Stimulated activated CD4-positive, alpha-beta T cell treated with anti-CD3 and anti-CD28 coated beads, Interleukin-1b, Interleukin-23, amount 100 ng/mL, for 24 hours (primary cell): ENCODE results near the gene TRIM73.
"Not testable (repeated sequence)": the region's sequence is repeated elsewhere in the genome, so short reads cannot be mapped to it uniquely, and the experiment has no call there.

Experiments
- DNase-seq, 4 experiments: peaks; one replicate each; pipeline ENCODE4 v3.0.0-alpha.2; 2020; ENCODE audit warnings: low read depth in 4 of 4, low spot score in 1 of 4

TRIM73 gene

DNA sequence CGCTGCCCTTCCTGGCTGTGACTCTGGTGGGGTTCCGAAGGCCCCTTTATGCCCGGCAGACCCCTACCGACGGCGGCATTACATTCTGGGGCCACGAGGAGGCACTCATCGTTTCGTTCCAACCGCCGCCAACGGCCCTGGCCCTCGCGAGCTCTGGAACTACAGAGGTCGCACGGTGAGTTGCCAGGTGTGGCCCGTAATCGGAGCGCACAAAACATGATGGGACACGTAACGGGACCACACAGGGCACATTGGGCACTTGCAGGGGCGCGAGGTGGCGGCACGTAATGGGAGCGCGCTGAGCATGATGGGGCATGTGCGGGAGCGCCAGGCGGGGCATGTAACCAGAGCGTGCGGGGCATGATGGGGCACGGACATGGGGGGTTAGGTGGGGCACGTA lies at the start of gene TRIM73:
TRIM73 (plus strand) TSS at position 301 of the 400 bp plus-strand sequence. CDS start 3,305 bp downstream, outside the sequence.
- not testable (repeated sequence) for DNase-seq

DNA sequence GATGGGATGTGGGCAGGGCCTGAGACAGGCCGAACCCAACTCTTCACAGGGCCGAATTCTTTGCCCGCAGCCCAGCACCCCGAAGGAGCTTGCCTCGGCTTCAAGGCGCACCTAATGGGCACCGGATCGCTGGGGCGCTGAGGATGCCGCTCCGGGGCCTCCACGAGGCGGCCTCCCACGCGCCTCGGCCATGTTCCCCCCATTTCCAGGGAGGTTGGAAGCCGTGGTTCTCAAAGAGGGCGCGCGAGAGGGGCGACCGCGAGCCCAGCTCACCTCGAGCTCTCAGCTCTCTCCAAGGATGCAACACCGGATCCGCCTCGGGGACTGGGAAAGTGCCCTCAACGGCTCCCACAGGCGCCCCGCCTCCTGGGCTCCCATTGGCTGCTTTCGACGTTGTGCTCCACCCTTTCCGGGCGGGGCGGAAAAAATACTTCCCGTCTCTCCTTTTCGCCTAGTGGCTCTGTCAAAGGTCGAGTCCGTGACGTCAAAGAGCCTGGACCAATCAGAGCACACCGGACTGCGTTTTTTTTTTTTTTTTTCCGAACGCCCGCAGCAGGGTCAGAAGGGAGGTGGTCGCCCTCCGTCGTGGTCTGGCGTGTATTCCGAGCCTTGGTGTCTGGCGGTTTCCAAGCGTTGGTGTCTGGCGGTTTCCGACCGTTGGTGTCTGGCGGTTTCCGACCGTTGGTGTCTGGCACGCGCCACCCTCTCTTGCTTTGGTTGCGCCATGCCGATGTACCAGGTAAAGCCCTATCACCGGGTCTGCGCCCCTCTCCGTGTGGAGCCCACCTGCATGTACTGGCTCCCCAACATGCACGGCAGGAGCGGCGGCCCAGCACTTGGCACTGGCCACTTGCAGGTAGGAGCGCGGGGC lies 36.5 kb upstream of the TRIM73 start:
- DNase-seq, result peak in 3 of 4 experiments; percentile 0 to 6 (median 0)

DNA sequence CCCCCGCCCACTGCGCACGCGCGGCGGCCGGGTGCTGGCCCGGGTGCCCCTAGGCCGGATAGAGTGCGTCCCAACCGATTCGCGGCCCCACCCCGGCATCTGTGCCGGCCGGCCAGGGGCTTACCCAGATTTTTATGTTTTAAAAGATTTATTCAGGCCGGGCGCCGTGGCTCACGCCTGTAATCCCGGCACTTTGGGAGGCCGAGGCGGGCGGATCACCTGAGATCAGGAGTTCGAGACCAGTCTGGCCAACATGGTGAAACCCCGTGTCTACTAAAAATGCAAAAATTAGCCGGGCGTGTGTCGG lies 35.9 kb upstream of the TRIM73 start:
- DNase-seq, result not testable (repeated sequence)

DNA sequence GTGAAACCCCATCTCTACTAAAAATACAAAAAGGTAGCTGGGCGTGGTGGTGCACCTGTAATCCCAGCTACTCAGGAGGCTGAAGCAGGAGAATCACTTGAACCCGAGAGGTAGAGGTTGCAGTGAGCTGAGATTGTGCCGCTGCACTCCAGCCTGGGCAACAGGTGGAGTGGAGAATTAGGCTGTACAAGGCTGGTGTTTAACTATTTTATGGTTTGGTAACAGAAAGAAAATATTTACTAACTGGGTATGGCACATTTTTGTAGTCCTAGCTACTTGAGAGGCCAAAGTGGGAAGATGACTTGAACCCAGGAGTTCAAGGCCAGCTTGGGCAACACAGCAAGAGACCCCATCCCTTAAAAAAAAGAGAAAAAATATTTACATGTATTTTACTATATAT lies 31.4 kb upstream of the TRIM73 start:
- DNase-seq, result not testable (repeated sequence)

DNA sequence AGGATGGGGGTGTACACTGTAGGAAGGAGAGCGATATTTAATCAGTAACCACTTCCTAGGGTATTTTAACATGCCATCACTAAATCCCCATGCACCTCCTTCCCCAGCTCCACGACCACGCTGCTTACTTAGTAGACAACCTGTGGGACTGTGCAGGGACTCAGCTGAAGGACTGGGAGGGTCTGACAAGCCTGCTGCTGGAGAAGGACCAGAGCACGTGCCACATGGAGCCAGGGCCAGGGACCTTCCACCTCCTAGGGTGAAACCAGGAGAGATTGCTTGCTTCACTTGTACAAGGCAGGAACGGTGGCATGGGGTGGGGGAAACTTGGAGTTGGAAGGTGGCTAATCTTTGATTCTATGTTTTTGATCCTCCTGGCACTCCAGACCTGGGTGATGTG lies 28.8 kb upstream of the TRIM73 start:
- DNase-seq, result not testable (repeated sequence)

DNA sequence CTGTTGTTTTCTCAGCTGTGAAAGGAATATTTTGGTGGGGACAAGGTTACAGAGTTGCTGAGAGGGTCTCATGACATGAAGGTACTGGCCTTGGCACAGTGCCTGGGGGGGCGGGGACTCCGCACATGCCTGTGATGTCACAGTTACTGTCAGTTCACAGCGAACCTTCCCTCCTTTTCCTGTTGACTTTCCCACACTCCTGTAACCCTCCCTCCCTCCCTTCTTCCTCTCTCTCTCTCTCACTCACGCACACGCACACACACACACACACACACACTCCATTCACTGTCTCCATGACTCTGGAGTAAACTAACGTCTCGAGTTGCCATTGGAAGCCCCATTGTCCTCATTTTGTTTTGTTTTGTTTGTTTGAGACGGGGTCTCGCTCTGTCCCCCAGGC lies 28.1 kb upstream of the TRIM73 start:
- DNase-seq, result not testable (repeated sequence)

DNA sequence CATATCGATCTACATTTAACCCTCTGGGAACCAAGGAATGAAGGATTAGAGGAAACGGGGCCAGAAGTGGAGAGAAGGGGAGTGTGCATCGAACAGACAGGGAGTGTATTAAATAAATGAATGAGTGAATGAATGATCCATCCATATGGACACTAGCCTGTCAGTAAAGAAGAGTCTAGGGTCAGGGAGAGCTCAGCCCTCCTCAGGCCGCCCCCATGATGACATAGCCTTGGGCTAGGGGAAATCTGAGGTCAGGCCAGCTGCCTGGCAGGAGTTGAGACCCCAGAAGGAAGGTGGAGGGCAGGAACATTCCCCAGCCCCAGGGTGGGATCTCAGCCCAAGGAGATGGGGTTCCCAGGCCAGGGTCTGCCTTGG lies 21.3 kb upstream of the TRIM73 start:
- not testable (repeated sequence) for DNase-seq

DNA sequence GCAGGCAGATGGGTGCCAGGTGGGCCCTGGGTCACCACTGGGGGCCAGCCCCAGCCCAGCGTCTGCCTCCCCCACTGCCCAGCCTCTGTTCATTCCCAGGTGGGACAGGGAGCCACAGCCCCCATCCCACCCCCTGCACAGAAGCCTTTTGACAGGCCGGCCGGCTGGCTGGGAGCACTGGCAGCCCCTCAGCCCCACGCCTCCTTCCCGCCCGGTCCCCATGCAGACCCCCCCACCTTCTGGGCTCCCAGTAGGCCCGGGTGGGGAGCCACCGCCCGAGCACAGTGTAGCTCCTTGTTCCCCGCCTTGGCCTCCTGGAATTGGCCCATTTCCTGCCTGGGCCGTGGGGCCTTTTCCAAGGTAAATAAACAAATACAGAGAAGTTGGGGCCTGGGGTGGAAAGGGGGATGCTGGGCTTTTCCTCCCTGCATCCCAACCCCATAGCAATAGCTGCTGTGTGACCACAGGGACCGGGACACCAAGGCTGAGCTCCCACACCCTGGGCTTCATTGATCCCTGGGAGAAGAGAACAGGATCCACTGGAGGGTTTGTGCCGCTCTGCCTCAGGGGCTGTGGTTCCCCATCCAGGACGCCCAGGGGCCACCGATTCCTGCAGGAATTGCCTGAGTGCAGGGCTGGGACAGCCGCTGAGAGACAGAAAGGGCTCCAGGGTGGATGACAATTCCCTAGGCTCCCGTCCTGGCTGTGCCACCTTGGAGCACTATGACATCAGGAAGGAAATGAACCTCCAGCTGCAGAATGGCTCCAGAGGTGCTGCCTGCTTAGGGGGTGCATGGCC lies 20.7 kb upstream of the TRIM73 start:
- not testable (repeated sequence) for DNase-seq

DNA sequence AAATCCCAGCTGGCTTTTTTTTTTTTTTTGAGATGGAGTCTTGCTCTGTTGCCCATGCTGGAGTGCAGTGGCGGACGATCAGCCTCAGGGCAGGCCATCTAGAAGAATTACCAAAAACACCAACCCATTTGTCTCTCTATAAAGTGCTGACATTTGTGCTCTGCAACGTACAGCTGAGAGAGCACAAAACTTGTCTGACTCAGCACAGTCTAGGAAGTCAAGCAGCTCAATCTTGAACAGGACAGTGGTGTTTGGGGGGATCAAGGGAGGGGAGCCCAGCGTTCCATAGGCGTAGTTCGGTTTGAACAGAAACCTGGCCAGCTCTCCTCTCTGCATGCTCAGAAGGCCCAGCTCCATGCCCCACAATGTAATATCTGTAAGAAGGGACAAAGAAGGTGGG lies 2.2 kb upstream of the TRIM73 start:
- not testable (repeated sequence) for DNase-seq

DNA sequence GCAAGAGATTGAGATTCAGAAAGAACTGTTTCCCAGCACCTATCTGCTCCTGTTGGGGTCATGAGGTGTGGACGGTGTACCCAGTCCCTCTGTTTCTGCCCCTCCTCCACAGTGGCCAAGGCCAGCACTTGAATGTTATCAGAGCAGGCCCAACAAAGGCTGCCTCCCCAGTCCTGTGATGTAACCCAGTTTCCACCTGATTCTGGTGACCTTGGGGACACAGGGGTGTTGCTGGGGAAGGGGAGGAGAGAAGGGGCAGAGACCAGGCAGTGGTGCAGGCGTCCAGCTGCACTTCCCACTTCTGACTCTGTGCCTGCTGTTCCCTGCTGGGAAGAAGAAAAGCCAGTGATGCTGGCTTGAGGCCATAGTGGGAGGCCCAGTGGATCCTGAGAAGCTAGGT lies 2.4 kb downstream of the TRIM73 start:
- not testable (repeated sequence) for DNase-seq

DNA sequence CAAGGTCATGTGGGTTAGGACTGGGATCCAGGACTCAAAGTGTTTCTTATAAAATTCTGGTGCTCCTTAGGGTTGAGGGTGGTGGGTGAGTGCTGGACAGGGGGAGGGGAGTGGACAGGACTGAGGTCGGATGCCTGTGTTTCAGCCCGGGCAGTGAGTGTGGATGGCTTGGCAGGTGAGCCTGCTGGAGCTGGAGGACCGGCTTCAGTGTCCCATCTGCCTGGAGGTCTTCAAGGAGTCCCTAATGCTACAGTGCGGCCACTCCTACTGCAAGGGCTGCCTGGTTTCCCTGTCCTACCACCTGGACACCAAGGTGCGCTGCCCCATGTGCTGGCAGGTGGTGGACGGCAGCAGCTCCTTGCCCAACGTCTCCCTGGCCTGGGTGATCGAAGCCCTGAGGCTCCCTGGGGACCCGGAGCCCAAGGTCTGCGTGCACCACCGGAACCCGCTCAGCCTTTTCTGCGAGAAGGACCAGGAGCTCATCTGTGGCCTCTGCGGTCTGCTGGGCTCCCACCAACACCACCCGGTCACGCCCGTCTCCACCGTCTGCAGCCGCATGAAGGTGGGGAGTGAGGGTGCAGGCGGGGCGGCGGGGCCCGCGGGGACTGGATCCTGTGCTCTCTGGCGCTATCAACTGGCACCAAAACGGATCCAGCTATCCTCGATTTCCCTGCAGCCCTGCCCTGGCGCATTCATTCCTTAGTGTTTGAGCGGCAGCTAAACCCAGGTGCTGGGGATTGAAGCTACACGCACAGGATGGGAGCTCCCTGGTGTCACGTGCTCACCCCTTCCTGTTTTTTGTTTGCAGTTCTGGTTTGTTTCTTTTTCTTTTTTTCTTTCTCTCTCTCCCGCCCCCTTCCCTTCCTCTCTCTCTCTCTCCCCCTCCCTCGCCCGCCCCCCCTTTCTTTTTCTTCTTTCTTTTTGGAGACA lies 3.6 kb downstream of the TRIM73 start:
- not testable (repeated sequence) for DNase-seq

DNA sequence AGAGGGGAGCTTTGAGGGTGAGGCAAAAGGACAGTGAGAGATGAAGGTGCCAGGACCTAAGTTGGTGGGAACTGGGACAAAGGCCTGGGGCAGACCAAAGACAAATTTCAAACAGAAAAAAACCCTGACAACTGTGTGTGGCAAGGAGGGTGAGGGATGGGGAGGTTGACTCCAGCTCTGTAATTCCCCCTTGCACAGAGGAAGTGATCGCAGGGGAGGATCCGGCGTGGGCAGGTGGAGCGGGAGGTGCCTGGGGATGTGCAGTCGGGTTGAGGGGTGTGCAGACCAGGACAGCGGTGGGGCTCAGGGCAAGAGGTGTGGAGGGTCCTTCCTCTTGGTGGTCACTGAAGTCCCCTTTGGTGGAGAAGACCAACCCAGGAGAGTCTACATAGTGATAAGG lies 5.1 kb downstream of the TRIM73 start:
- not testable (repeated sequence) for DNase-seq

DNA sequence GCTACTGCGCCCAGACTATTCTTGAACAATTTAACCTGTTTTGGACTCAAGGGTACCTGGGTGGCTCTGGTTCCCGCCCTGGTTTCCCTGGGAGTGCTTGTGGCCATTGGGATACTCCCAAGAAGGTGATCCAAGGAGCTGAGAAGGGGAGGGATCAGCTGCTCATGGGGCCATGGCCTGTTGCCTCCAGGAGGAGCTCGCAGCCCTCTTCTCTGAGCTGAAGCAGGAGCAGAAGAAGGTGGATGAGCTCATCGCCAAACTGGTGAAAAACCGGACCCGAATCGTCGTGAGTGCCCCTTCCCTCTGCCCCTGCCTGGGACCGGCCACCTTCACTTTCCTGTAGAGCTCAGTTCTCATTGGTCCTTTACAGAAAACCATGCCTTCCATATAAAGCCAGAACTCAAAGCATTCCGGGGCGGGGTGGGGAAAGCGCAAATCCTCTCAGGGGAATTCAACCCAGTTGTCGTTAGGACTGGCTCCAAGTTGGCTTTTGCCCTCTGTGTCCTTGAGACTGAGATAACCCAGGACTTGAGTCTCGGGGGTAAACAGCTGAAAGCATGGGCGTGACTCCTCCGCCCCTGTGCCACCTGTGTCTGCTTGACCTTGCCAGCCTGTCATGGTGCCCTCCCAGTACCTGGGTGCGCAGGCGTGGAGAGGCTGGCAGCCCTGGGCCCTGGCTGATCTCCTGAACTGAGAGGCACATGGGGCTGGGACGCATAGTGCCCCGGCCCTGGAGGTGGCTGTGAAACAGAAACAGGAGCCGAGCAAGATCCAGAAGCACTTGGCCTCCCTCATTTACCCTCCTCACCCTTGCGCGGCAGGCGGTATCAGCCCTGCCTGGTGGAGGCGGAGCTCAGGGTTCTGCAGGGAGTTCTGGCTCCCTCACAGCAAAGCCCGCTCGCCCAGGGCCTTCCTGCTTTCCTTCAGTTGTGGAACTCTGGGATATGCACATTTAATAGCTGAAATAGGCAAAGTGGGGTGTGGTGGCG lies 8.3 kb downstream of the TRIM73 start:
- not testable (repeated sequence) for DNase-seq

DNA sequence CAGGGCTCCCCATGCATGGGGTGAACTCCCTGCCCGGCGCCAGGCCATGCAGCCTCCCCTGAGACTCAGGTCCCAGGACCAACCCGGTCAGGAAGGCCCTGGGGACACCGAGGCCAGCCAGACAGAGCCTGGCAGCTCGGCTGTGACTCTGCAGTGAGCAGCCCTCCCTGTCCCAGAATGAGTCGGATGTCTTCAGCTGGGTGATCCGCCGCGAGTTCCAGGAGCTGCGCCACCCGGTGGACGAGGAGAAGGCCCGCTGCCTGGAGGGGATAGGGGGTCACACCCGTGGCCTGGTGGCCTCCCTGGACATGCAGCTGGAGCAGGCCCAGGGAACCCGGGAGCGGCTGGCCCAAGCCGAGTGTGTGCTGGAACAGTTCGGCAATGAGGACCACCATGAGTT lies 9.2 kb downstream of the TRIM73 start:
- not testable (repeated sequence) for DNase-seq

DNA sequence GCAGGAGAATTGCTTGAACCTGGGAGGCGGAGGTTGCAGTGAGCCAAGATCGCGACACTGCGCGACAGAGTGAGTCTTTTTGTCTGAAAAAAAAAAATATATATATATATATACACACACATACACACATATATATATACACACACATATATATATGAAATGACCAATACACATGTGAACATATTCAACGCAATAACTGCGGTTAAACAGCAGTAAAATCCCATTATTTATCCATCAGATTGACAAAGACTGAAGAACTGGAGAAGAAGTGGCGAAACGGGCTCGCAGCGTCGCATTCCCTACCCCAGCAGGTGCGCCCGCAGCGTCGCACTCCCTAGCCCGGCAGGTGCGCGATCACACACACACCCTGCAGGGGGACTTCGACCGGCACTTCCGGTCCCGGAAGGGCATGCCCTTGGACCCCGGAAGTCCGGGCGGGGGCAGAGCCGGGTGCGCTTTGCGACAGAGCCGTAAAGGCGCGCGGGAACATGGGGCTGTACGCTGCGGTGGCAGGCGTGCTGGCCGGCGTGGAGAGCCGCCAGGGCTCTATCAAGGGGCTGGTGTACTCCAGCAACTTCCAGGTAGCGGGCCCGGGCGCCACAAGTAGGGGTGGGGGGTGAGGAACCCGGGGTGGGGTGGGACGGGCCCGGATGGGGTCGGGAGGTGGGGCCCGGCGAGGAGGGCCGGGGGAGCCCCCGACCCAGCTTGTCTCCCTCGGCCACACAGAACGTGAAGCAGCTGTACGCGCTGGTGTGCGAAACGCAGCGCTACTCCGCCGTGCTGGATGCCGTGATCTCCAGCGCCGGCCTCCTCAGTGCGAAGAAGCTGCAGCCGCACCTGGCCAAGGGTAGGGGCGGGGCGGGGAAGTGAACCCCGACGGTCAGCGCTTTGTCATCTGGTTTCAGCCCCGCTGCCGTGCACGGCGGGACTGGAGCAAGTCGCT lies 14.7 kb downstream of the TRIM73 start:
- DNase-seq, result not testable (repeated sequence)

DNA sequence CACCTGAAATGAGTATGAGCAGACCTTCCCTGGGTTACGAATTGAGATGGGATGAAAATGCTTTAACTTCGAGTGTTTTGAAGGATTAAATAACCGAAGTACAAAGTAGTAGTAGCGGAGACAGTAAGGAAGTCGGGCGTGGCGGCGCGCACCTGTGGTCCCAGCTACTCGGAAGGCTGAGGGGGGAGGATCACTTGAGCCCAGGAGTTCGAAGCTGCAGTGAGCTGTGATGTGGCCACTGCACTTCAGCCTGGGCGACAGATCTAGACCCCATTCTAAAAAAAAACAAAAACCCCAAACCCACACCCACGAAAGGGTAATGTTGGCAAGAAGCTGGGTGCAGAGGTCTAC lies 15.4 kb downstream of the TRIM73 start:
- not testable (repeated sequence) for DNase-seq

DNA sequence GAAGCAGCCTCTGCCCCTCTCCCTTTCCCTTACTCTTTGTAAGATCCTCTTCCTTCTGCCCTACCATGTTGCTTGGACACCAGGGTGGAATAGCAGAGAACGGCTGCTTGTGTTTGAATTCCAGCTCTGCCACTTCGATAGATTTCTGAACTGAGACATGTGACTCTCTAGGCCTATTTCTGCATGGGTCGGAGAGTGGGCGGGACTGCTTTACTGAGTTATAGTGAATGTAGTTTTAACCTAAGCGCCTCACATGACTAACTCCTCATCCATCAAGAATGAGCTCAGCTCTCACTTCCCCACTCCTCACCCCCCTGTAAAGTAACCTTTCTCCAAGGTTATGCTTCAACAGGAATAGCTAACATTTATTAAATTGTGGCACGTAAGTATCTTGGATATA lies 18.8 kb downstream of the TRIM73 start:
- DNase-seq, result not testable (repeated sequence)

DNA sequence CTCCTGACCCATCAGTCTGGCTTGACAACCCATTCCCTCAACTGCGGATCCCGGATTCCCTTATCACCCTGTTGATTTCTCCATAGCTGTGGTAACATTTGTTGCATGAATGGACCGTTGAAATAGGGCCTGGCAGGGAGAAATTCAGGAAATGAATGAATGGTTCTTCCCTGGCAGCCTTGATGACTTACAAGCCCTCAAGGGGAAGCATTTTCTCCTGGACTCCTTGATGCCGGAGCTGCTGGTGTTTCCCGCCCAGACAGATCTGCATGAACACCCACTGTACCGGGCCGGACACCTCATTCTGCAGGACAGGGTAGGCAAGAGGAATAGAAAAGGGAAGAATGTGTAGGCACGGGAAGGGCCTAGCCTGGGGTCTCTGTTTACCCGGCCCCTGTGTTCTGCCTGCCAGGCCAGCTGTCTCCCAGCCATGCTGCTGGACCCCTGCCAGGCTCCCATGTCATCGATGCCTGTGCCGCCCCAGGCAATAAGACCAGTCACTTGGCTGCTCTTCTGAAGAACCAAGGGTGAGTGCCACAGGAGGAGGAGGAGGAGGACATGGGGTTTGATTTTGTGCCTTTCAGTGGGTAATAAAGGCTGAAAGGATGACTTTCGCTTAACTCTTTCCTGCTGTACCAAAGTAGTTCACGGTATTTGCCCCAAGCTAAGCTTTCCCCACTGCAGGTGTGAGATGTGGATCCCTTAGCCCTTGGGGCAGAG lies 19.4 kb downstream of the TRIM73 start:
- not testable (repeated sequence) for DNase-seq
